B cell (primary cell): Measurements from ENCODE around the gene FJX1. TPM values are rescaled to one million over a fixed set of nuclear protein-coding genes. Genes with fewer than 3 reads are reported as not detected.

Experiments
- ATAC-seq: fragments of 200-7000 bp; cut with Tn5 transposase; one replicate; pipeline ENCODE4 v1.10.0; 2021; ENCODE audit warnings: low read depth, mild to moderate bottlenecking, moderate number of reproducible peaks, moderate library complexity
- CTCF ChIA-PET: fragments of 350-600 bp; sonication (Branson Sonifier 250); formaldehyde crosslinking; loops from one replicate; lab custom pipeline; 2021; ENCODE audit warnings: antibody characterized with exemption, inconsistent platforms; lab: Charles Lee
- POLR2A ChIA-PET: fragments of 350-600 bp; sonication (Branson Sonifier 250); formaldehyde crosslinking; loops from one replicate; lab custom pipeline; 2021; ENCODE audit warnings: antibody characterized with exemption; lab: Charles Lee
- DNase-seq: peaks from one replicate; pipeline ENCODE4 v3.0.0; 2013
- H2AFZ ChIP-seq: 2 replicates; pipeline ENCODE4 v1.6.1; 2012; ENCODE audit warnings: mild to moderate bottlenecking, low read depth, low read length; ENCODE audit not compliant: insufficient read depth, poor library complexity, severe bottlenecking
- H3K27ac ChIP-seq, 2 donors: 1 replicate in 1 of 2; 2 replicates in 1 of 2; pipeline ENCODE4 v1.5.1; 2012 to 2013; ENCODE audit warnings: low read length in 2 of 2, mild to moderate bottlenecking in 2 of 2, moderate library complexity in 1 of 2
- H3K27me3 ChIP-seq, 4 experiments: fragments of 200-600 bp in 1 of 4; sonication (generic) in 1 of 4; replicated peaks in 1 of 4; 1 replicate in 2 of 4; 2 replicates in 2 of 4; pipeline versions ENCODE4 v1.6.1 to v1.7.0; 2013 to 2016; ENCODE audit warnings: low read length in 3 of 4, mild to moderate bottlenecking in 2 of 4, mixed read lengths in 1 of 4, moderate library complexity in 1 of 4; ENCODE audit not compliant: insufficient read depth in 4 of 4, control insufficient read depth in 3 of 4; ENCODE audit errors: control extremely low read depth in 1 of 4
- H3K36me3 ChIP-seq, 2 experiments: replicated peaks in 1 of 2; 1 replicate in 1 of 2; 2 replicates in 1 of 2; pipeline versions ENCODE4 v1.6.1 to v1.7.1; 2013; ENCODE audit warnings: low read length in 1 of 2; ENCODE audit not compliant: insufficient read depth in 2 of 2, control insufficient read depth in 1 of 2; ENCODE audit errors: control extremely low read depth in 1 of 2, extremely low read depth in 1 of 2
- H3K4me1 ChIP-seq, 2 donors: fragments of 200-600 bp in 1 of 2; sonication (generic) in 1 of 2; 1 replicate in 1 of 2; 2 replicates in 1 of 2; pipeline versions ENCODE4 v1.5.1 to v1.6.1; 2013 to 2017; ENCODE audit warnings: low read length in 2 of 2; ENCODE audit not compliant: control insufficient read depth in 2 of 2, insufficient read depth in 2 of 2
- H3K4me2 ChIP-seq: replicated peaks from 2 replicates; pipeline ENCODE3; 2012; ENCODE audit warnings: mild to moderate bottlenecking, low read depth, low read length; ENCODE audit not compliant: poor library complexity, severe bottlenecking
- H3K4me3 ChIP-seq, 5 experiments: fragments of 200-600 bp in 1 of 5; sonication (generic) in 1 of 5; 1 replicate in 3 of 5; 2 replicates in 2 of 5; pipeline versions ENCODE4 v1.5.1 to v1.7.0; 2011 to 2016; ENCODE audit warnings: low read length in 4 of 5, mild to moderate bottlenecking in 4 of 5, low read depth in 2 of 5, control low read depth in 1 of 5, moderate library complexity in 1 of 5; ENCODE audit not compliant: insufficient read depth in 1 of 5; ENCODE audit errors: control extremely low read depth in 1 of 5, extremely low read depth in 1 of 5
- H3K79me2 ChIP-seq: fragments of 200-600 bp; sonication (generic); one replicate; pipeline ENCODE4 v1.6.0; 2016; ENCODE audit warnings: low read length; ENCODE audit not compliant: control insufficient read depth, insufficient read depth
- H3K9ac ChIP-seq: fragments of 200-600 bp; sonication (generic); 2 replicates; pipeline ENCODE4 v1.6.1; 2017; ENCODE audit warnings: mild to moderate bottlenecking, low read length, moderate library complexity
- H3K9me3 ChIP-seq, 3 donors: one replicate each; pipeline versions ENCODE4 v1.6.1 to v1.7.1; 2013; ENCODE audit warnings: low read length in 2 of 3; ENCODE audit not compliant: control insufficient read depth in 2 of 3, insufficient read depth in 1 of 3; ENCODE audit errors: control extremely low read depth in 1 of 3
- H4K20me1 ChIP-seq: 2 replicates; pipeline ENCODE4 v1.6.0; 2012; ENCODE audit warnings: mild to moderate bottlenecking, low read length; ENCODE audit not compliant: insufficient read depth, control insufficient read depth, poor library complexity, severe bottlenecking
- H3K27ac Mint-ChIP-seq: one replicate; pipeline ENCODE4 v1.8.0; 2021; ENCODE audit warnings: mixed read lengths
- H3K27me3 Mint-ChIP-seq: one replicate; pipeline ENCODE4 v1.8.0; 2021; ENCODE audit warnings: mixed read lengths
- H3K4me1 Mint-ChIP-seq: one replicate; pipeline ENCODE4 v1.8.0; 2021; ENCODE audit warnings: mixed read lengths
- H3K4me3 Mint-ChIP-seq: one replicate; pipeline ENCODE4 v1.8.0; 2021; ENCODE audit warnings: mixed read lengths
- H3K9me3 Mint-ChIP-seq: one replicate; pipeline ENCODE4 v1.8.0; 2022; ENCODE audit warnings: mixed read lengths; ENCODE audit not compliant: insufficient read depth
- EZH2 ChIP-seq: IDR thresholded peaks from 2 replicates; pipeline ENCODE4 v1.6.1; 2012; ENCODE audit warnings: borderline replicate concordance, low read depth, mild to moderate bottlenecking, moderate library complexity, low read length; ENCODE audit not compliant: insufficient read depth, poor library complexity, severe bottlenecking
- WGBS: methylation state at CpG from one replicate; pipeline ENCODE4 v1.1.5; 2013; ENCODE audit warnings: missing lambda C conversion rate; ENCODE audit not compliant: insufficient coverage; 5-methylcytosine and 5-hydroxymethylcytosine counted together
- intact Hi-C: fragments of 100-400 bp; cut with micrococcal nuclease; formaldehyde crosslinking; loops from one replicate; pipeline ENCODE4 v1.10.0; 2022
- polyA plus RNA-seq: library from polyadenylated mRNA; depleted of rRNA; stranded (reverse); fragments of >200 nt; gene quantifications from 2 replicates; pipeline ENCODE4 v1.2.3, GENCODE V29; 2012
- total RNA-seq, 2 donors: library from RNA; stranded (reverse); fragments of 120-200 nt in 1 of 2; gene quantifications; 1 replicate in 1 of 2; 2 replicates in 1 of 2; pipeline versions ENCODE4 v1.2.3 to v1.2.4, GENCODE V29; 2013 to 2022
- TF ChIP-seq, protein P1 (sequence below): fragments of 200-600 bp; IDR thresholded peaks from one replicate; pipeline ENCODE4 v1.8.0; 2022; ENCODE audit warnings: antibody characterized with exemption, mild to moderate bottlenecking

FJX1 gene
- total and polyA plus RNA-seq, 2 donors (not counting 1 experiment from before 2014, with no cell fraction given), result 0.03 TPM; not detected in 1

DNA sequence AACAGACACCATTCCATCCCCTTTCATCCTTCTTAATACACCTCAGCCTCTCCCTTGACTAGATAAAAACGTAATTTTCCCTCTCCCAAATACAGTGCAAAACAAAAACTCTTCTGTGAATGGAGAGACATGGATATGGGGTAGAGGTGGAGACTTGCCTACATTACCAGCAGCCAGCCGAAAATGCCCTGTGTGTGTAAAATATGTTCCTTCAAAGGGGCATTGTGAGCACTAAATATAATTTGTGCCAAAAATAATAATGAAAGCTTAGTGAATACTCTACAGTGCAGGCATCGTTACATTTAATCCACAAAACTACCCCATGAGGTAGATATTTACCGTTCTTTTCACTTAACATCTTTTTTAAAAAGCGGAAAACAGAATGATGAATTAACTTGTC, 43.3 kb downstream of the FJX1 start:
- H3K9ac ChIP-seq, result peak overlapping the region; percentile 97
- peaks cover 12 to 30% (median 18%) of the 10 kb centered on the region in 3 donors for H3K9me3 ChIP-seq
- no peaks in the 10 kb centered on the region for H4K20me1 ChIP-seq
- no CpG with 5 or more reads among the region's 5 CpGs for WGBS
- peaks cover 26 to 29% of the 10 kb centered on the region in 2 donors for H3K4me1 ChIP-seq
- intact Hi-C loops, result loop anchor here (5.0 to 10.0 kb wide), 4 partner anchors 44 to 1927 kb away; partner anchors contain the start of genes CAPRIN1, CD59 and FJX1
- Mint-ChIP-seq H3K4me1 (peaks cover 40% of the 10 kb centered on the region), H3K27me3 (peaks cover 21% of the 10 kb centered on the region), H3K27ac (peak overlapping the region; percentile 97), H3K9me3 (peaks cover 19% of the 10 kb centered on the region), H3K4me3 (peak overlapping the region; percentile 88)
- ChIA-PET CTCF (interaction anchor here (0.6 to 1.1 kb wide), 3 partner anchors 91 to 606 kb away, joined by 3 to 4 read pairs (median 4); no protein-coding TSS in a partner anchor), POLR2A (no interaction called here)
- ATAC-seq, result no peak
- peaks cover 0 to 5% (median 1%) of the 10 kb centered on the region in 4 experiments for H3K27me3 ChIP-seq
- peak overlapping the region; percentile 86 to 96 for H3K27ac ChIP-seq
- DNase-seq, result no peak
- peaks cover 51% of the 10 kb centered on the region for H3K79me2 ChIP-seq
- TF ChIP-seq, protein P1, sequence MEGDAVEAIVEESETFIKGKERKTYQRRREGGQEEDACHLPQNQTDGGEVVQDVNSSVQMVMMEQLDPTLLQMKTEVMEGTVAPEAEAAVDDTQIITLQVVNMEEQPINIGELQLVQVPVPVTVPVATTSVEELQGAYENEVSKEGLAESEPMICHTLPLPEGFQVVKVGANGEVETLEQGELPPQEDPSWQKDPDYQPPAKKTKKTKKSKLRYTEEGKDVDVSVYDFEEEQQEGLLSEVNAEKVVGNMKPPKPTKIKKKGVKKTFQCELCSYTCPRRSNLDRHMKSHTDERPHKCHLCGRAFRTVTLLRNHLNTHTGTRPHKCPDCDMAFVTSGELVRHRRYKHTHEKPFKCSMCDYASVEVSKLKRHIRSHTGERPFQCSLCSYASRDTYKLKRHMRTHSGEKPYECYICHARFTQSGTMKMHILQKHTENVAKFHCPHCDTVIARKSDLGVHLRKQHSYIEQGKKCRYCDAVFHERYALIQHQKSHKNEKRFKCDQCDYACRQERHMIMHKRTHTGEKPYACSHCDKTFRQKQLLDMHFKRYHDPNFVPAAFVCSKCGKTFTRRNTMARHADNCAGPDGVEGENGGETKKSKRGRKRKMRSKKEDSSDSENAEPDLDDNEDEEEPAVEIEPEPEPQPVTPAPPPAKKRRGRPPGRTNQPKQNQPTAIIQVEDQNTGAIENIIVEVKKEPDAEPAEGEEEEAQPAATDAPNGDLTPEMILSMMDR, result no peak
- no peak for TF ChIP-seq EZH2
- peak overlapping the region; percentile 86 for H3K4me2 ChIP-seq
- no peaks in the 10 kb centered on the region for H3K36me3 ChIP-seq
- peak overlapping the region; percentile 94 for H2AFZ ChIP-seq
- H3K4me3 ChIP-seq, result peak overlapping the region in 4 of 5 experiments; percentile 76 to 98 (median 91)

DNA sequence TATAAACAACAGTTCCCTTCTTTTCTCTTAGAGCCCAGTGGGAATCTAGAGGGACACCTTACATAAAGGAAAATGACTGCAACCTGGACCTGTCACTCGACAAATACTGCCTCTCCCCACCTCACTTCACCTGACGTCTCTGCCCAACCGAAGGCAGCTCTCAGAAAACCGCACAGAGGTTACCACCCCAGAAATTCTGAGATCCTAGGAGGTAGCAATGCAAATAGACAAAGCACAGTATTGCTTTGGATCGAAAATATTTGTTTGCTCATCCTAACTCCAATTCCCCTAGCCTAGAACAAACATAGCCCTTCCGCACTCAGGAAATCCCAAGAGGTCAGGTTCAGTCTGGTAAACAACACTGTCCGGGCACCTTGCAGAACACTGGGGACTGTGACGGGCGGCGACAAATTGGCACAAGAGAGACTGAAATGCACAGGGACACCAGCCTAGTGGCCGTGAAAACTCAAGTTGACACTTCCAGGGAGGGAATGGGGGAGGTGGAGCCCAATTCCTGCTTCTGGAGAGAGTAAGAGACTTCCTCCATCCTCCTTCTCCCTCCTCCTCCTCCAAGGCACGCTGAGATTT, 43.9 kb downstream of the FJX1 start:
- H3K27ac Mint-ChIP-seq, result peak overlapping the region; percentile 97
- ChIA-PET CTCF (interaction anchor here (0.6 to 1.1 kb wide), 2 partner anchors 91 to 160 kb away, joined by 4 read pairs; no protein-coding TSS in a partner anchor), POLR2A (no interaction called here)
- WGBS, result 2% methylated on average over 8 of the region's 12 CpGs
- Histone ChIP-seq H3K27ac (peak overlapping the region; percentile 86 to 96), H3K4me2 (peak overlapping the region; percentile 86), H2AFZ (peak overlapping the region; percentile 94), H4K20me1 (peaks cover under 1% of the 10 kb centered on the region), H3K4me3 (peak overlapping the region; percentile 76 to 98 (median 89)), H3K36me3 (no peaks in the 10 kb centered on the region), H3K4me1 (peaks cover 26 to 29% of the 10 kb centered on the region in 2 donors), H3K9ac (peak overlapping the region; percentile 97), H3K9me3 (peaks cover 13 to 35% (median 20%) of the 10 kb centered on the region in 3 donors), H3K79me2 (peaks cover 55% of the 10 kb centered on the region), H3K27me3 (peaks cover 0 to 5% (median 0%) of the 10 kb centered on the region in 4 experiments)
- intact Hi-C loops, result loop anchor here (1.0 to 10.0 kb wide), 6 partner anchors 45 to 1927 kb away; partner anchors contain the start of genes CAPRIN1, CD59, COMMD9 and FJX1
- no peak for TF ChIP-seq EZH2
- TF ChIP-seq, protein P1, result no peak
- peak overlapping the region; percentile 88 for H3K4me3 Mint-ChIP-seq
- H3K4me1 Mint-ChIP-seq, result peaks cover 40% of the 10 kb centered on the region
- no peak for DNase-seq
- peaks cover 16% of the 10 kb centered on the region for H3K27me3 Mint-ChIP-seq
- peaks cover 22% of the 10 kb centered on the region for H3K9me3 Mint-ChIP-seq
- ATAC-seq, result peak; percentile 44
